Upper lobe of left lung (tissue), 6 donors: ENCODE results near the gene ZBTB38. TPM values are rescaled to one million over a fixed set of nuclear protein-coding genes. Genes with fewer than 3 reads are reported as not detected.

Experiments
- ATAC-seq, 2 donors: fragments of 200-7000 bp; cut with Tn5 transposase; one replicate each; pipeline ENCODE4 v1.9.1; 2022; ENCODE audit warnings: mild to moderate bottlenecking in 2 of 2, moderate library complexity in 2 of 2; ENCODE audit not compliant: low FRiP score in 2 of 2
- DNase-seq, 2 donors: peaks; one replicate each; pipeline ENCODE4 v3.0.0-alpha.2; 2019 to 2020
- H3K27ac ChIP-seq, 4 donors: fragments of 200-600 bp; sonication (generic); one replicate each; pipeline ENCODE4 v1.5.1; 2016 to 2019
- H3K27me3 ChIP-seq, 4 donors: fragments of 200-600 bp; sonication (generic); one replicate each; pipeline ENCODE4 v1.5.1; 2017 to 2019
- H3K36me3 ChIP-seq, 4 donors: fragments of 200-600 bp; sonication (generic); one replicate each; pipeline ENCODE4 v1.5.1; 2016 to 2019
- H3K4me1 ChIP-seq, 4 donors: fragments of 200-600 bp; sonication (generic); one replicate each; pipeline ENCODE4 v1.5.1; 2018 to 2019
- H3K4me3 ChIP-seq, 4 donors: fragments of 200-600 bp; sonication (generic); one replicate each; pipeline ENCODE4 v1.5.1; 2017 to 2019; ENCODE audit warnings: mild to moderate bottlenecking in 2 of 4, moderate library complexity in 1 of 4
- H3K9me3 ChIP-seq, 4 donors: fragments of 200-600 bp; sonication (generic); one replicate each; pipeline ENCODE4 v1.5.1; 2018 to 2019
- EP300 ChIP-seq, 4 donors: sonication (generic); formaldehyde crosslinking; IDR thresholded peaks; one replicate each; pipeline ENCODE4 v1.5.1; 2017; ENCODE audit warnings: antibody characterized with exemption in 4 of 4, control low read depth in 2 of 4
- POLR2A ChIP-seq, 4 donors: fragments of 450-650 bp; IDR thresholded peaks; one replicate each; pipeline ENCODE4 v1.5.1; 2016 to 2017; ENCODE audit warnings: antibody characterized with exemption in 4 of 4, mild to moderate bottlenecking in 2 of 4
- POLR2AphosphoS5 ChIP-seq, 2 donors: sonication (generic); formaldehyde crosslinking; IDR thresholded peaks; one replicate each; pipeline ENCODE4 v1.5.1; 2017; ENCODE audit warnings: antibody characterized with exemption in 2 of 2
- WGBS, 2 donors: methylation state at CpG; one replicate each; pipeline ENCODE4 v1.1.5; 2017 to 2018; 5-methylcytosine and 5-hydroxymethylcytosine counted together
- total RNA-seq, 6 donors: library from RNA; depleted of rRNA in 4 of 6; stranded (reverse); fragments of >200 nt in 4 of 6; gene quantifications; one replicate each; pipeline versions ENCODE4 v1.1.0 to v1.2.1, GENCODE V29; 2016 to 2021
- TF ChIP-seq, protein P1 (sequence below), 6 experiments: fragments of 450-650 bp in 4 of 6; fragments of 200-600 bp in 2 of 6; sonication (generic) in 2 of 6; IDR thresholded peaks; one replicate each; pipeline ENCODE4 v1.5.1; 2016 to 2019; ENCODE audit warnings: antibody characterized with exemption in 6 of 6
- donor health status: DM: no; HTN: no; CAD: no; lungs with moderate emphysema.
- donor health status: DM: no; HTN: yes; CAD: no; lungs with severe emphysema.

Gene ZBTB38
- total RNA-seq, 6 donors from 2014 or later = 80.2 to 146 (median 91.8) TPM

DNA sequence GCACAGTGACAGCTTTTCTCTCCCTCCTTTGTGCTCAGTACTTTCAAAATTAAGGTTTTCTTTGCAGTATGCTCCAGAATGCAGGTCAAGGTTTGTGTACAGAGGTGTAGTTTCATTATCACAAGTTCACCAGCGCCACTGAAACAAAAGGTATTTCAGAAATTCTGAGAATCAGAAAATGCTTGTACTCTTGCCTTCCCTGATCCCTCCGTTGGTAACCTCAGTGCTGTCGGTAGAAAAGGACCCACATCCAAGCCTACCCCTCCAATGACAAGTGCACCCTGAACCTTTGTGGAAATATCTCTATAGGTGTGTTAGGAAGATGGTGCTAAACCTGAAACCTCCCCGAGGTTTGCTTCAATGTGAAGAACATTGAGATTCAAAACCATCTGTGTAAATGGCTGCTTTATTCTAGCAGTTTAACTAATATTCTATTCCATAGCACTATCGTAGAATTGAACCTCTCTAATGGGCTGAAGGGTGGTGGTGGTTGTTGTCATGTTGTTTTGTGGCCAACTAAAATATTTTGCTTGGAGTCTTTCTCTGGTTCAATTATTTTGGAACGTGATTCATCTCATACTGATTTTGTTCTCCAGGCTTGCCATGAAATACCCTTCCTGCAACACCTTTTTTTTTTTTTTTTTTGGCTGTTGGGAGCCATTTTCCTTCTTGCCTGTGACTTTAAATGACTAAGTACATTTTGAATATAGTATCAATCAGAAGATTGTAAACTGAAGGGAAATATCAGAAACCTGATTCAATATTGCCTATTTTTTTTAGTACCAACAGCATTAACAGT, 20.7 kb downstream of the ZBTB38 start:
- TF ChIP-seq POLR2AphosphoS5 (IDR thresholded peaks at IDR 0.05) = no peak
- Histone ChIP-seq H3K4me1 (peaks cover 0 to 22% (median 18%) of the 10 kb centered on the region in 4 donors), H3K36me3 (peaks cover 0 to 8% (median 1%) of the 10 kb centered on the region in 4 donors), H3K27me3 (no peaks in the 10 kb centered on the region), H3K27ac (peak overlapping the region; percentile 44 to 51 (median 50)), H3K4me3 (peak overlapping the region in 2 of 4 donors; percentile 7 to 25), H3K9me3 (no peaks in the 10 kb centered on the region)
- 74 to 80% methylated on average over 5 to 6 of the region's 6 CpGs for WGBS, 2 donors
- no peak for ATAC-seq
- DNase-seq = no peak

DNA sequence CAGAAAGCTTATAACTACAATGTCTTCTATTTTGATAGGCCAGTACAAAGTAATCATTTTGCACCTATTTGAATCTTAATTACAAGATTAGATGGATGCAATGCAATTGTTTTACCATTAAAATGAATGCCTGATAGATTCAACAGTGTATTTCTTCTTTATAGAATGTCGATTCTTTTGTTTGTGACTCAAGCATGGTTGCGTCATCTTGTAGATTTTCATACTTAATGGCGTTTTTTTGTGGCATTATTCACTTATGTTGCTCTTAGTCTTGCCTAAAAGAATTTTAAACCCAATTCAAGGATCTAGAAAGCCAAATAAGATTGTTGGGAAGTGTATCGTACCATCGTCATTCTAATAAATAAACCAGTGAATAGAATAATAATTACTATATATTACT, 21.4 kb downstream of the ZBTB38 start:
- H3K4me3 ChIP-seq = no peak overlapping the region
- 82 to 83% methylated on average over 5 of the region's 5 CpGs for WGBS, 2 donors
- TF ChIP-seq, protein P1, sequence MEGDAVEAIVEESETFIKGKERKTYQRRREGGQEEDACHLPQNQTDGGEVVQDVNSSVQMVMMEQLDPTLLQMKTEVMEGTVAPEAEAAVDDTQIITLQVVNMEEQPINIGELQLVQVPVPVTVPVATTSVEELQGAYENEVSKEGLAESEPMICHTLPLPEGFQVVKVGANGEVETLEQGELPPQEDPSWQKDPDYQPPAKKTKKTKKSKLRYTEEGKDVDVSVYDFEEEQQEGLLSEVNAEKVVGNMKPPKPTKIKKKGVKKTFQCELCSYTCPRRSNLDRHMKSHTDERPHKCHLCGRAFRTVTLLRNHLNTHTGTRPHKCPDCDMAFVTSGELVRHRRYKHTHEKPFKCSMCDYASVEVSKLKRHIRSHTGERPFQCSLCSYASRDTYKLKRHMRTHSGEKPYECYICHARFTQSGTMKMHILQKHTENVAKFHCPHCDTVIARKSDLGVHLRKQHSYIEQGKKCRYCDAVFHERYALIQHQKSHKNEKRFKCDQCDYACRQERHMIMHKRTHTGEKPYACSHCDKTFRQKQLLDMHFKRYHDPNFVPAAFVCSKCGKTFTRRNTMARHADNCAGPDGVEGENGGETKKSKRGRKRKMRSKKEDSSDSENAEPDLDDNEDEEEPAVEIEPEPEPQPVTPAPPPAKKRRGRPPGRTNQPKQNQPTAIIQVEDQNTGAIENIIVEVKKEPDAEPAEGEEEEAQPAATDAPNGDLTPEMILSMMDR (IDR thresholded peaks at IDR 0.05) = no peak
- TF ChIP-seq POLR2A (IDR thresholded peaks at IDR 0.05) (no peak), EP300 (IDR thresholded peaks at IDR 0.05) (no peak), POLR2AphosphoS5 (IDR thresholded peaks at IDR 0.05) (no peak)
- DNase-seq (no peak), ATAC-seq (no peak)
- H3K27ac ChIP-seq = no peak overlapping the region
- peaks cover 0 to 8% (median 1%) of the 10 kb centered on the region in 4 donors for H3K36me3 ChIP-seq
- no peaks in the 10 kb centered on the region for H3K9me3 ChIP-seq
- H3K4me1 ChIP-seq = peaks cover 0 to 22% (median 17%) of the 10 kb centered on the region in 4 donors
- no peaks in the 10 kb centered on the region for H3K27me3 ChIP-seq

DNA sequence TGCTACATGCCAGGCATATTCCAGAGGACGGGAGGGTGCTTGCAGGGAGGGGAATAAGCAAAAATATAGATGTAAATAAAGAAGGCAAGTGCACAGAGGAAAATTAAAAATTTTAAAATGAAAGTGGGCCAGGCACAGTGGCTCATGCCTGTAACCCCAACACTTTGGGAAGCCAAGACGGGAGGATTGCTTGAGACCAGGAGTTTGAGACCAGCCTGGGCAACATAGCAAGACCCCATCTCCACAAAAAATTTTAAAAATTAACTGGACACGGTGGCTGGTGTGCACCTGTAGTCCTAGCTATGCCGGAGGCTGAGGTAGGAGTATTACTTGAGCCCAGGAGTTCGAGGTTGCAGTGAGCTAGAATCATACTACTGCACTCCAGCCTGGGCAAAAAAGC, 22.4 kb downstream of the ZBTB38 start:
- no peak overlapping the region for H3K4me3 ChIP-seq
- 85% methylated on average over 5 of the region's 5 CpGs for WGBS, 2 donors
- H3K36me3 ChIP-seq = peaks cover 0 to 7% (median 1%) of the 10 kb centered on the region in 4 donors
- no peaks in the 10 kb centered on the region for H3K9me3 ChIP-seq
- peak overlapping the region in 2 of 4 donors; percentile 20 to 36 for H3K27ac ChIP-seq
- ATAC-seq = no peak
- TF ChIP-seq, protein P1 (IDR thresholded peaks at IDR 0.05) = no peak
- no peak for TF ChIP-seq POLR2AphosphoS5 (IDR thresholded peaks at IDR 0.05)
- no peak for TF ChIP-seq POLR2A (IDR thresholded peaks at IDR 0.05)
- peaks cover 0 to 19% (median 12%) of the 10 kb centered on the region in 4 donors for H3K4me1 ChIP-seq
- DNase-seq = no peak
- no peaks in the 10 kb centered on the region for H3K27me3 ChIP-seq

DNA sequence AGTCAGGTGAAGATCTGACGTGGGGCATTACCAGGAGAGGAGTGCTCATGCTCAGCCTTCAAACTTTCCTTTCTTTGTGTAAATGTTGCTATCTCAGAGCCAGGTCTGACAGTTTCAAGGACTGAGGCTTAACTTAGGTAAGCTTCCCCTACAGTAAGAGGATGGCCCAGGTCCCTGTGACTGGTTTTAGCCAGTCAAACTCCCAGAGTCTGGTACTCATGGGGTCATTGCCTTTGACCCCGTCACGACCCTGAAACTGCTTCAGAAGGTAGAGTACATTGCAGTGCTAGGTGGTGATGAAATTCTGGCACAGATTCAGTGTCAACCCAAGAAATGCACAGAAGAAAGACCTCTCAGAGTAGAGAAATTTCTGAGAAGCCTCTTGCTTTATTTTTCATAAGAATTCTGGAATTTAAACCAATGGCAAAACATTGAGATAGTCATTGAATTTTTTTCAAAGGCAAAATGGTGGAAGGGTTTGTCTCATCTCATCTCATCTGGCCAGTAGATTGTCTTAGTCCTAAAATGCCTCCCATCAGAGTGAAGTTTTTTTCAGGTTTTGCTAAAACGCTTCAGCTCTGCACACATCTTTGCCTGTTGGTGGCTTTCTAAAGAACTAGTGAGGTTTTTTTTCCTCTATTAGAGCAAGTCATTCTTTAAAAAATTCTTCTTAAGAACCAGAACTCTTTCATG, 23.1 kb downstream of the ZBTB38 start:
- H3K36me3 ChIP-seq = peaks cover 2 to 9% (median 3%) of the 10 kb centered on the region in 4 donors
- DNase-seq (peak in 1 of 2 donors; percentile 73), ATAC-seq (peak; percentile 35 to 43)
- H3K4me1 ChIP-seq = peaks cover 0 to 19% (median 12%) of the 10 kb centered on the region in 4 donors
- TF ChIP-seq POLR2A (IDR thresholded peaks at IDR 0.05) (no peak), EP300 (IDR thresholded peaks at IDR 0.05) (peak in 1 of 4 donors; percentile 15), POLR2AphosphoS5 (IDR thresholded peaks at IDR 0.05) (no peak)
- TF ChIP-seq, protein P1 (IDR thresholded peaks at IDR 0.05) = no peak
- H3K4me3 ChIP-seq = no peak overlapping the region
- peak overlapping the region in 2 of 4 donors; percentile 20 to 36 for H3K27ac ChIP-seq
- 58 to 77% methylated on average over 4 of the region's 4 CpGs for WGBS, 2 donors
- H3K9me3 ChIP-seq = no peaks in the 10 kb centered on the region
- H3K27me3 ChIP-seq = no peaks in the 10 kb centered on the region

DNA sequence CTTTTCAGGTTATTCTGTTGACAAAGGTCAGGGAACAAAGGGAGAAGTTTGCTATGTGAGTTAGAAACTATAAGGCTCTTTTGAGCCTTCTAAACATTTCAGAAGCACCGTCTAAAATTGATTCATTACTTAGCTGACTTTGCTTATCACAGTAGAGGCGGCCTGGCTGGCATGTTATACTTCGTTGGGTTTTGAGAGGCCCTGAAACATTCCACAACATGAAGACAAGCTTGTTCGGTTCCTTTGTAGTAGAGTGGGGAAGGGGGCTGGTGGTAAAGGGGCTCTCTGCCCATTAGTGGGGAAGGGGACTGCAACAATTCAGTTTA, 23.6 kb downstream of the ZBTB38 start:
- WGBS, 2 donors = 40 to 47% methylated on average over 4 of the region's 4 CpGs
- no peak for TF ChIP-seq EP300 (IDR thresholded peaks at IDR 0.05)
- TF ChIP-seq POLR2AphosphoS5 (IDR thresholded peaks at IDR 0.05) = no peak
- TF ChIP-seq, protein P1 (IDR thresholded peaks at IDR 0.05) = no peak
- no peak for TF ChIP-seq POLR2A (IDR thresholded peaks at IDR 0.05)
- H3K9me3 ChIP-seq = peaks cover 0 to 3% (median 0%) of the 10 kb centered on the region in 4 donors
- ATAC-seq = no peak
- H3K4me1 ChIP-seq = peaks cover 0 to 19% (median 12%) of the 10 kb centered on the region in 4 donors
- no peak overlapping the region for H3K4me3 ChIP-seq
- peak overlapping the region in 1 of 4 donors; percentile 36 for H3K27ac ChIP-seq
- H3K36me3 ChIP-seq = peaks cover 1 to 10% (median 7%) of the 10 kb centered on the region in 4 donors
- DNase-seq = no peak
- no peaks in the 10 kb centered on the region for H3K27me3 ChIP-seq
